Measurements from ENCODE around the gene CD7.
A peak's percentile ranks its signal among the peaks of the same experiment; 100 is the strongest.

Gene CD7

GRCh38 chr17:82269138-82269881 is 48.1 kb downstream of the CD7 start:
- H3K4me3 ChIP-seq (ENCODE audit: low read depth, low read length), result no peak overlapping the region
- TF ChIP-seq CTCF (IDR thresholded peaks at IDR 0.05; ENCODE audit: insufficient read depth, low read length, missing control alignments), result no peak
- ChIA-PET CTCF (no interaction called here), POLR2A (interaction anchor here (2.7 kb wide), 1 partner anchor 14 kb away, joined by 8 read pairs; no protein-coding TSS in a partner anchor)
- no peak for DNase-seq (ENCODE audit: low read depth, low spot score)

- DNase-seq (ENCODE audit: low read depth, low spot score), result peak; percentile 80
- CTCF ChIA-PET, result no interaction called here
- POLR2A ChIA-PET, result interaction anchor here (0.6 to 2.7 kb wide), 3 partner anchors 16 to 268 kb away, joined by 3 to 8 read pairs (median 3); partner anchors contain the start of gene SLC16A3
- TF ChIP-seq CTCF (IDR thresholded peaks at IDR 0.05; ENCODE audit: insufficient read depth, low read length, missing control alignments), result no peak
- peak overlapping the region; percentile 34 for H3K4me3 ChIP-seq (ENCODE audit: low read depth, low read length)
Observed at GRCh38 chr17:82267575-82268379, 49.6 kb downstream of the CD7 start.

- POLR2A ChIA-PET, result no interaction called here
- DNase-seq (ENCODE audit: low read depth, low spot score), result no peak
- no peak for TF ChIP-seq CTCF (IDR thresholded peaks at IDR 0.05; ENCODE audit: insufficient read depth, low read length, missing control alignments)
- CTCF ChIA-PET, result interaction anchor here (1.6 kb wide), 1 partner anchor 83 kb away, joined by 4 read pairs; no protein-coding TSS in a partner anchor
- no peak overlapping the region for H3K4me3 ChIP-seq (ENCODE audit: low read depth, low read length)
Observed at GRCh38 chr17:82266142-82266541, 51.3 kb downstream of the CD7 start.

Data from AG04449 (cell line).